ENCODE measurements around the gene CXXC1.

CXXC1 gene

DNA sequence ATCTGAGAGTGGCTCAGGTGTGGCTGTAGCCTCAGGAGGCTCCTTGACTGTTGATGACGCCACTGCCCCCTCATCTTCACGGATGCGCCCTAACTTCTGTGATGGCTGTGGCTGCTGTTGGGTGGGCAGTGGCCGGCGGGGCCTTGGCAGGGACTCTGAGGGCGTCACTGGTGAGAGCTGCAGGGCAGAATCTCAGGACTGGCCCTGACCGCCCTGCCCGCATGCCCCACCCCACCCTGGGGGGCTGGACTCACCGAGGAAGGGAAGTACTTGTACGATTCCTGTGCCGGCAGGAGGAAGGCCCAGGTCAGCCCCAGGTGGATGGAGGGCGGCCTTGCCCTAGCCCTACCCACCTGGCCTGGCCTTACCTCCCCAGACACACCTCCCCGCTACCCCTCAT is 2.4 kb downstream of the CXXC1 start:
- no peak for DNase-seq (ENCODE audit: low read depth)
- TF ChIP-seq, protein P1, sequence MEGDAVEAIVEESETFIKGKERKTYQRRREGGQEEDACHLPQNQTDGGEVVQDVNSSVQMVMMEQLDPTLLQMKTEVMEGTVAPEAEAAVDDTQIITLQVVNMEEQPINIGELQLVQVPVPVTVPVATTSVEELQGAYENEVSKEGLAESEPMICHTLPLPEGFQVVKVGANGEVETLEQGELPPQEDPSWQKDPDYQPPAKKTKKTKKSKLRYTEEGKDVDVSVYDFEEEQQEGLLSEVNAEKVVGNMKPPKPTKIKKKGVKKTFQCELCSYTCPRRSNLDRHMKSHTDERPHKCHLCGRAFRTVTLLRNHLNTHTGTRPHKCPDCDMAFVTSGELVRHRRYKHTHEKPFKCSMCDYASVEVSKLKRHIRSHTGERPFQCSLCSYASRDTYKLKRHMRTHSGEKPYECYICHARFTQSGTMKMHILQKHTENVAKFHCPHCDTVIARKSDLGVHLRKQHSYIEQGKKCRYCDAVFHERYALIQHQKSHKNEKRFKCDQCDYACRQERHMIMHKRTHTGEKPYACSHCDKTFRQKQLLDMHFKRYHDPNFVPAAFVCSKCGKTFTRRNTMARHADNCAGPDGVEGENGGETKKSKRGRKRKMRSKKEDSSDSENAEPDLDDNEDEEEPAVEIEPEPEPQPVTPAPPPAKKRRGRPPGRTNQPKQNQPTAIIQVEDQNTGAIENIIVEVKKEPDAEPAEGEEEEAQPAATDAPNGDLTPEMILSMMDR (IDR thresholded peaks at IDR 0.05; ENCODE audit: control insufficient read depth, extremely low read depth, insufficient read depth): no peak
- H3K4me3 ChIP-seq (ENCODE audit: low read depth, low read length): no peak overlapping the region

DNA sequence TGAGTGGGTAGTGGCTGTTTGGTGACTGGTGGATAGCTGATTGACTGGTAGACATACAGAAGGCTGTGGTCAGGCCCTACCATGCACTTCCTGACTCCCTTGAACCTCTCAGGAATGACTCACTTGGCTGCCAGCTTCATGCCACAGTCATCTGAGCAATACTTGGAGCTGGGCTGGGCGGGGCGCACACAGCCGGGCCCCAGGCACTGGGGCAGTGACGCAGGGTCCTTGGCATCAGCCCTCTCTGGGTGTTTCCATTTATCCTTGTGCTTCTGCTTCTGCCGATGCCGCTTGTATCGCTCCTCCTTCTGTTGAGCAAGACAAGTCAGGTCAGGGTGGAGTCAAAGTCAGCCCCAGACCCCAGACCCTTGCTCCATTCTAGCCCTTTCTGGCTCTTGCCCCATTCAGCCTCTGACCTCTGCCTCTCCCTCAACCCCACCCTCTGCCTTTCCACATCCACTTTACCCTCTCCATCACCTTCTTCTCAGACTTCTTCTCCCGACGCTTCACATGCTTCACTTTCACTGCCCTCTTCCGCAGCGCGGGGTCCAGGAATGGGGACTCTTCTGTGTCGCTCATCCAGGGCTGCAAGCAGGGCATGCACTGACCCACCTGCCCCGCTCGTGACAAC is 3.1 kb downstream of the CXXC1 start:
- TF ChIP-seq, protein P1 (IDR thresholded peaks at IDR 0.05; ENCODE audit: control insufficient read depth, extremely low read depth, insufficient read depth): no peak
- H3K4me3 ChIP-seq (ENCODE audit: low read depth, low read length): no peak overlapping the region
- DNase-seq (ENCODE audit: low read depth): no peak

DNA sequence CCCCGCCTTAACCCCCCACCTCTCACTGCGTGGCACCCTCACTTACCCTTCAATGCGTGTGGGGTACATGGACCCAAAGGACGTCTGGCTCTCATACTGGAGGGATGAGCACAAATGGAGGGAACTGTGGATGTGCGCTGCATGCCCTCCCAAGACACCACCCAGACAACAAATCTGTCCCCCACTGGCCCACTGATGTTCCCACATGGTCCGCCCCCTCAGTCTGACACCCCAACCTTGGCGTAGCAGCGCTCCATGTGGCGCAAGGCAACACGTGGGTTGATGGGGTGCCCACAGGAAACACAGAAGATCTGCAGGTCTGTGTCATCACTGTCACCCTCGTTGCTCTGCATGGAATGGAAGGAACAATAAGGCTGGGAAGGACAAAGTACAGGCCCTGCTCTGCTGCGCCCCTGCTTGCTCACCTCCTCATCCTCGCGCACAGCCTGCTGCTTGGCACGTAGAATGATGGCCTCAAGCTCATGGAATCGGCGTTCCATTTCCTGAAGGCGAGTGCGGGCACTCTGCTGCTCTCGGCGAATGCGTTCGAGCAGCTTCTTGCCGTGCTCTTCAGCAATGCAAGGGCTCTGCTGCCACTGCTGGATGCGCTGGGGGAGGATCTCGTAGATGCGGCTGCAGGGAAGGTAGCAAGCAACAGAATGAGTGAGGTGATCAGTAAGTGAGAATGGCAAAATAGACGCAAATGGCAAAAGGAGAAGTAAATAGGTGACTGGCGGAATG is 3.9 kb downstream of the CXXC1 start:
- H3K4me3 ChIP-seq (ENCODE audit: low read depth, low read length): no peak overlapping the region
- DNase-seq (ENCODE audit: low read depth): no peak
- TF ChIP-seq, protein P1 (IDR thresholded peaks at IDR 0.05; ENCODE audit: control insufficient read depth, extremely low read depth, insufficient read depth): no peak

DNA sequence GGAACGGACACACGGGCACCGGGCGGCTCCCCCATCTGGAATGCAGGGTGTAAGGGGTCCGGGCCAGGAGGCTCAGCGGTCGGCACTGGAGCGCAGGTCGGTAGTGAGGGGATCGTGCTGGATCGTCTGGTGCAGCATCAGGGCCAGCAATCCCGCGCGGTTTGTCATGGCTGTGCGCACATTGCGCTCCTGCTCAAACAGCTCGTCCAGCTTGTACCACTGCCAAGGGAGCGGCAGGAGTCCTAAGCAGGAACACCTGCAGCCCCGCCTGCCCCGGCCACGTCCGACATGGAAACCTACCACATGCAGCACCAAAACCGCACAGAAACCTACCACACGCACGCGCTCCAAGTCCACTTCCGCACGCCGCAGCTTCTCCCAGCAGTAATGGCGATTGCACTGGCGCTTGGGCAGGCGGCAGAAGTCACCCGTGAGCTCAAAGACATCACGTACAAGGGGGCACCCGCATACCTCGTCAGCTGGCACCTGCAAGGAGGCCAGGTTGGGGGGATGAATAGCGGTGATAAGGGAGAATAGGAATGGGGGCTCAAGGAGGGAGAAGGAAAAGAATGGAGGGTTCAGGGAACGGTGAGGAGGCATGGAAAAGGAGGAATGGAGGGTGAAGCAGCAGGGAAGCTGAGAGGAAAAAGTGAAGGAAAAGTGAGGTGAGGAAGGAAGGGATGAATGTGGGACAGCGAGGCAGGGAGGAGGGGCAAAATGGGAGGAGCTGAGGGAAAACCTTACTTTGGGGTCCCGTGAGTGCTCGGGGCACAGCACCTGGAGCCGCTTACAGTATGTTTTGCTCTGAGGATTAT is 4.8 kb downstream of the CXXC1 start:
- peak overlapping the region; percentile 99 for H3K4me3 ChIP-seq (ENCODE audit: low read depth, low read length)
- peak; percentile 54 for DNase-seq (ENCODE audit: low read depth)
- TF ChIP-seq, protein P1 (IDR thresholded peaks at IDR 0.05; ENCODE audit: control insufficient read depth, extremely low read depth, insufficient read depth): no peak

DNA sequence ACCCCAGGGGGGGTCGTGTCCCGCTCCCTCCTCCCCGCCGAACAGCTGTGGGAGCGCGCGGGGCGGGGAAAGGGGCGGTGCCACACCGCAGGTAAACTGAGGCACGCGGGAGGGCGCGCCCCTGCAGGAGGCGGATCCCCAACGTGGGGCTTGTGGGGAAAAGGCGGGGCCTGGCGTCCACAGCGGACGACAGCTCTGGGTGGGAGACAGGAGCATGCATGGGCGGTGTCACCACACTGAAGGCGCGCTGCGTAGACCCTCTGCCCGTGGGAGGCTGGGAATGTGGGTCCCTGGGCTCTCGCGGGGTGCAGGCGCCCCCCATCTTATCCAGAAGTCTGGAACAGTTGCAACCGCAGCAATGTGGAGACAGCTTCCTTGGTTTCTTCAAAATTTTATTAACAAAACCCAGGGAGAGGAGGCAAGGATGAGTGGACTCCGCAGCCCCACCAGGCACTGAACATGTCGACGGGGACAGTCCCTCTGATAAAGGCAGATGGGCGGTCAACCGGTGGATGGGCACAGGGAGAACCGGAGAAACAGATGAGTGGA is 5.4 kb downstream of the CXXC1 start:
- peak overlapping the region; percentile 99 for H3K4me3 ChIP-seq (ENCODE audit: low read depth, low read length)
- TF ChIP-seq, protein P1 (IDR thresholded peaks at IDR 0.05; ENCODE audit: control insufficient read depth, extremely low read depth, insufficient read depth): no peak
- no peak for DNase-seq (ENCODE audit: low read depth)

DNA sequence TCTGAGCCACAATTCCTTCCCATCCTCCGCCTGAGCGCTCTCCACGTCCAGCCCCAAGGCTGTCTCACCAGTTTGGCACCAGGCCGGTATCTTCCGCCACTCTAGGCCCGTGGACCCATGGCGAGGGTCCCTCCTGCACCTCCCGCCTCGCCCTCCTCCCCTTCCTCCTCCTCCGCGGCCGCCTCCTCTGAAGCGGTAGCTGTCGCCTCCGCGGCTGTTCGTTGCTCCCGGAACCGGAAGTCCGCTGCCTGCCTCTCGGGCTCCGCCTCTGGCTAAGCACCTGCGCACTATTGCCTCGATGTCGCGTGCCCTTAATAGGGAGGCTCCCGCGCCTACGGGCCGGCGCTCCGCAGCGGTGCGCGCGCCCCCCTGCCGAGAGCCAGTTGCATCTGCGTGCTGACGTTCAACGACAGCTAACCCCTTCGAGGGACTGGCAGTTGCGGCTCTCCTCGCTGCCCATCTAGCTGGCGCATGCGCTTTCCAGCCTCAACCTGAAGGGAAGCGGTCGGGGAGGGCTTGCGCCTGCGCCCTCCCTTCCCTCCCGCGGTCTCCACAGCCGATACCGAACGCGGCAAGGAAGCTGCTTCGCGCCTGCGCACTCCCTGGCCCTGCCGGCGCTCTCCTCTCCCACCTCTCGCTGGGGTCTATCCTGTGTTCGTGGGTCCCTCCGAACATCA is 6.1 kb downstream of the CXXC1 start, which contains the start of gene MBD1:
Gene MBD1 (minus strand): TSS at position 229 of the 677 bp plus-strand sequence. CDS start 1,531 bp downstream, outside the sequence.
- TF ChIP-seq, protein P1 (IDR thresholded peaks at IDR 0.05; ENCODE audit: control insufficient read depth, extremely low read depth, insufficient read depth): no peak
- peak within 1 kb of the TSS; percentile 99 for H3K4me3 ChIP-seq (ENCODE audit: low read depth, low read length)
- DNase-seq (ENCODE audit: low read depth): peak; percentile 96
